Thymus (tissue), 11 donors: ENCODE measurements around the gene WNK2. TPM values are rescaled to one million over a fixed set of nuclear protein-coding genes. Genes with fewer than 3 reads are reported as not detected.
A peak's percentile ranks its signal among the peaks of the same experiment; 100 is the strongest.

ENCODE experiments used
- DNase-seq, 9 donors: peaks; one replicate each; pipeline ENCODE4 v3.0.0-alpha.2; 2013; ENCODE audit warnings: low spot score in 9 of 9, low read depth in 6 of 9, missing footprints in 1 of 9
- H3K27ac ChIP-seq, 2 donors: one replicate each; pipeline ENCODE4 v1.5.1; 2013; ENCODE audit warnings: control low read depth in 1 of 2, low read depth in 1 of 2, low read length in 1 of 2, mild to moderate bottlenecking in 1 of 2, moderate library complexity in 1 of 2
- H3K27me3 ChIP-seq, 2 donors: one replicate each; pipeline ENCODE4 v1.5.1; 2013; ENCODE audit warnings: low read length in 1 of 2; ENCODE audit not compliant: control insufficient read depth in 2 of 2, insufficient read depth in 1 of 2
- H3K36me3 ChIP-seq, 2 donors: one replicate each; pipeline ENCODE4 v1.5.1; 2013; ENCODE audit warnings: low read length in 1 of 2, mild to moderate bottlenecking in 1 of 2, moderate library complexity in 1 of 2; ENCODE audit not compliant: control insufficient read depth in 2 of 2, insufficient read depth in 2 of 2
- H3K4me1 ChIP-seq, 2 donors: one replicate each; pipeline ENCODE4 v1.5.1; 2013; ENCODE audit warnings: low read length in 2 of 2; ENCODE audit not compliant: control insufficient read depth in 2 of 2, insufficient read depth in 2 of 2
- H3K4me3 ChIP-seq, 2 donors: one replicate each; pipeline ENCODE4 v1.5.1; 2013; ENCODE audit warnings: low read length in 2 of 2, control low read depth in 1 of 2, mild to moderate bottlenecking in 1 of 2
- H3K9me3 ChIP-seq, 2 donors: one replicate each; pipeline ENCODE4 v1.5.1; 2013; ENCODE audit warnings: low read length in 1 of 2, mild to moderate bottlenecking in 1 of 2; ENCODE audit not compliant: control insufficient read depth in 2 of 2, insufficient read depth in 1 of 2
- WGBS: extraction: QIAGEN DNeasy Blood & Tissue Kit; methylation state at CpG from one replicate; pipeline ENCODE4 v1.1.7; 2013; 5-methylcytosine and 5-hydroxymethylcytosine counted together
- polyA plus RNA-seq: library from polyadenylated mRNA; stranded (reverse); fragments of 200-250 nt; gene quantifications from one replicate; pipeline ENCODE4 v1.2.3, GENCODE V29; 2013
- total RNA-seq: library from RNA; stranded (reverse); fragments of 120-200 nt; gene quantifications from one replicate; pipeline ENCODE4 v1.2.4, GENCODE V29; 2013
- donor health status: healthy.

Gene WNK2
- total and polyA plus RNA-seq, 2 donors = 9.1 to 12.5 TPM

DNA sequence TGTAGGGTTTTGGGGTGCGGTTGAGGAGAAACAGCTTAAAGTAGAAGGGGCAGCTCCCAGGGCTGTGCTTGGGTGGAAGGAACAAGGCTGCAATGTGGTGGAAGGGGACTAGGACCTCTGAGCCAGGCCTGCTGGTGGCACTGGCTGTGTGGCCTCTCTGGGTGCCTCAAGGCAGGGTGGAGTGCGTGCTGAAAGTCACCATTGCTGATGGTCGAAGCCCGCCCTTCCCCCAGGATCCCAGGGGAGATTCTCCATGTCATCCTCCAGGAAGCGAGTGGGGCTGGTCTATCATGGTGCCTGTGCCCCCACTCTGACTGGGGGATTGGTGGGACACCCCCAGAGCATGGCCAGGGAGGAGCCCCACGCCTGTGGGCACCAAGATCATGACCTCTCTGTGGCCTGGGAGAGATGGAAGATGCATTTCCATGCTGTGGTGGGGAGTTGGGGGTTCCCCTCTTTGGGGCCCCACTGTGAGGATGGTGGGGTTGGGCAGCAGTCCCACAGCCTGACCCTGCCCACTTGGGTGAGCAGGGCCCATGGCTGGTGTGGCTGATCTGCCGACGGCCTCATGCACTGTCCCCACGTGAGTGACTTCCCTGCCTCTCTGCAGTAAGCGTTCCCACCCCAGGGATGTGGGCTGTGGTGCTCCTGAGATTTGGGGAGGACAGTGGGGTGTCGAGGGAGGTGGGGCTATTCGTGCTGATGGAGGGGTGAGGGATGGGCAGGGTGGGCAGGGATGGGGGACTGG is 25.8 kb downstream of the WNK2 start:
- Histone ChIP-seq H3K4me1 (peaks cover 0 to 16% of the 10 kb centered on the region in 2 donors), H3K27ac (no peak overlapping the region), H3K36me3 (no peaks in the 10 kb centered on the region), H3K27me3 (no peaks in the 10 kb centered on the region), H3K9me3 (no peaks in the 10 kb centered on the region), H3K4me3 (no peak overlapping the region)
- WGBS = 89% methylated on average over 12 of the region's 12 CpGs
- no peak for DNase-seq

DNA sequence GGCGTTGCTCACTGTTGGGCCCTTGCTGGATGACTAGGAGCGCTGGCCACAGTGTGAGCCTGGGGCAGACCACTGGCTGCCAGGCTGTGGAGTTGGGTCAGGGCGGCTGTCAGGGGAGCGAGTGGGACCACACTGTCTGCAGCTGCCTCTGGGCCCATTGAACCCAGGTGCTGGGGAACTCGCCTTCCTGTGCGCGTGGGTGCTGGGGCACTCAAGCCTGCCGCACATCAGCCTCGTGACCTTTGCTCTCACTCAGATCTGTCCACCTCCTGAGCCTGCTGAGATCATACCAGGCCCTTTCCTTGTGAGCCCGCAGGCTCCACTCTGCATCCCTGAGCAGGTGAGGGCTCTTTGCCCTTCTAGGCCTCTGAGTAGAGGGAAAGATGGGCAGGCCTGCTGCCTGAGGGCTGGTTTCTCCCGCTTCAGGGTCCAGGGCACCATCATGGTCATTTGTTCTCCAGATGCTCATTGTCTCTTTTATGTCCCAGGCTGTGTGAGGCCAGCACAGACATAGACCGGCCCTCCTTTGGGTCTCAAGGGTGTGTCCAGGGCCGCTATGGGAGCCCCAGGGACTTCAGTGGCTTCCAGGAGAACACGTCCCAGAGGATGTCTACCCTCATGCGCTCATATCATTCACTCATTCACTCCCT is 26.5 kb downstream of the WNK2 start:
- DNase-seq = no peak
- WGBS = 98% methylated on average over 15 of the region's 15 CpGs
- no peak overlapping the region for H3K27ac ChIP-seq

DNA sequence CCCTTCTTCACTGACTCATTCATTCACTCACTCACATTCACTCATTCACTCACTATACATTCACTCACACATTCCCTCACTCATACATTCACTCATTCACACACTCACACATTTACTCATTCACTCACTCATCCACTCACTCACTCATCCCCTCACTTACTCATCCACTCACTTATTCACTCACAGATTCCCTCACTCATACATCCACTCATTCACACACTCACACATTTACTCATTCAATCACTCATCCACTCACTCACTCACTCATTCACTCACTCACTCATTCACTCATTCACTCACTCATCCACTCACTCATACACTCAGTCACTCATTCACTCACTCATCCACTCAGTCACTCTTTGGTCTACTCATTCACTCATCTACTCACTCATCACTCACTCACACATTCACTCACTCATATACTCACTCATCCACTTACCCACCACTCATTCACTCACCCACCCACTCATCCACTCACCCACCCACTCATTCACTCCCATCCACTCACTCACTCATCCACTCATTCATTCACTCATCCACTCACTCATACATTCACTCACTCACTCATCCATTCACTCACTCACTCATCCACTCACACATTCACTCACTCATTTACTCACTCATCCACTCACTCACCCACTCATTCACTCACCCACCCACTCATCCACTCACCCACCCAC is 27.2 kb downstream of the WNK2 start:
- no peak overlapping the region for H3K4me3 ChIP-seq
- H3K4me1 ChIP-seq = peaks cover 0 to 6% of the 10 kb centered on the region in 2 donors
- DNase-seq = no peak
- peaks cover 0 to 4% of the 10 kb centered on the region in 2 donors for H3K9me3 ChIP-seq
- H3K27ac ChIP-seq = no peak overlapping the region
- no peaks in the 10 kb centered on the region for H3K36me3 ChIP-seq
- H3K27me3 ChIP-seq = no peaks in the 10 kb centered on the region

More for the DNA sequence above, 26.5 kb downstream of the WNK2 start:
- Histone ChIP-seq H3K9me3 (peaks cover 0 to 4% of the 10 kb centered on the region in 2 donors), H3K36me3 (no peaks in the 10 kb centered on the region), H3K27me3 (no peaks in the 10 kb centered on the region), H3K4me3 (no peak overlapping the region), H3K4me1 (peaks cover 0 to 10% of the 10 kb centered on the region in 2 donors)

DNA sequence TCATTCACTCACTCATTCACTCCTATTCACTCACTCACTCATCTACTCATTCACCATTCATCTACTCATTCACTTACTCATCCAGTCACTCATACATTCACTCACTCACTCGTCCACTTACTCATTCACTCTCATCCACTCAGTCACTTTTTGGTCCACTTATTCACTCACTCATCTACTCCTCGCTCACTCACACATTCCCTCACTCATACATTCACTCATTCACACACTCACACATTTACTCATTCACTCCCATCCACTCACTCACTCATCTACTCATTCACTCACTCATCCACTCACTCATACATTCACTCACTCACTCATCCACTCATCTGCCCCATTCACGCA is 27.7 kb downstream of the WNK2 start:
- Histone ChIP-seq H3K4me1 (peaks cover 0 to 6% of the 10 kb centered on the region in 2 donors), H3K4me3 (no peak overlapping the region), H3K27me3 (no peaks in the 10 kb centered on the region), H3K9me3 (peaks cover 0 to 4% of the 10 kb centered on the region in 2 donors), H3K27ac (no peak overlapping the region), H3K36me3 (no peaks in the 10 kb centered on the region)
- DNase-seq = no peak
- WGBS = 98% methylated on average over 3 of the region's 3 CpGs

DNA sequence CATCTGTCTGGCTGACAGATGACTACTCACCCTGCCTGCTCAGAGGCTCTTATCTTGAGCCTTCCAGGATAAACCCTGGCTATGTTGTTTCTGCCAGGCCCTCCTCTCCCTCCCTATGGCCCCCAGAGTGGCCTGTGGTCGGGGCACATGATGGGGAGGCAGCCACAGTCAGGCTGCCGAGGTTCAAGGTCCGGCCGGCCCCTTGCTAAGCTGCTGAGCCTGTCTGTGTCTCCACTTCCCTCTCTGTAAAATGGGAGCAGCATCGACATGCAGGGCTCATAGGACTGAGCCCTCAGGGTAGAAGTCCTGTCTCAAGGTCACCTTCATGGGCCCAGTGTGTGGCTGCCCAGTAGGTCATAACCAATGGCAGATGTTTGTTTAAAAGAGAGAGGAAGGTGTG is 28.5 kb downstream of the WNK2 start:
- no peak for DNase-seq
- Histone ChIP-seq H3K27me3 (no peaks in the 10 kb centered on the region), H3K36me3 (no peaks in the 10 kb centered on the region), H3K9me3 (peaks cover 0 to 4% of the 10 kb centered on the region in 2 donors), H3K4me3 (no peak overlapping the region), H3K4me1 (peaks cover 0 to 5% of the 10 kb centered on the region in 2 donors), H3K27ac (no peak overlapping the region)
- WGBS = 90% methylated on average over 5 of the region's 5 CpGs

DNA sequence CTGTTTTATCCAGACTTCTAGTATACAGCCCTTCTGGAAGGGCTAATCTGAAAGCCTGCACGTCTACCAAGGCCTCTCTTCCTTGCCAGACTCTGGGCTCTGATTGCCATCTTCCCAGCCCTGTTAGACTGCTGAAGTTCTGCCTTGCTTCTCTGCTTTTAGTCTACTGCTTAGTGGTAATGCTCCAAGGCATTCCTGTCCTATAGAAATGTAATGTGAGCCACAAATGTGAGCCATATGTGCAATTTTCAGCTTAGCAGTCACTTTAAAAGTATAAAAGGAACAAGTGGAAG is 32.1 kb downstream of the WNK2 start:
- no peak for DNase-seq
- 90% methylated on average over 1 of the region's 1 CpG for WGBS

DNA sequence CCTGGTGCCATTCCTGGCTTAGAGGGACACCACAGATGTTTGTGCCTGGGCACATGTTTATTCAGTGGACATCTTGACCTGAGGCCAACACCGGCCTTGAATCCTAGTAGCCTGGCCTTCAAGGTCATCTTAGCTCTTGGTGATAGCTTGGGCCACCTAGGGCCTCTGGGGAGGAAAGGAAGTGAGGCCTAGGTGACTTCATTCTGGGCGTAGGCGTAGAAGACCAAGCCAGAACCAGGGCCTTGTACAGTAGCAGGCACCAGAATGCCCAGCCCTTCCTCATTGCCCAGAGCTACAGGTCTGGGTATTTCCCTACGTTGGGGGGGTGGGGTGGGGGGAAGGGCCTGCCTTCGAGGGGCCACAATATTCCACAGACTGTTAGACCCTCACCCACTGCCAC is 33.8 kb downstream of the WNK2 start:
- no peak overlapping the region for H3K4me3 ChIP-seq
- WGBS = 93% methylated on average over 5 of the region's 5 CpGs
- no peak overlapping the region for H3K27ac ChIP-seq
- H3K27me3 ChIP-seq = no peaks in the 10 kb centered on the region
- no peak for DNase-seq
- H3K9me3 ChIP-seq = peaks cover 0 to 4% of the 10 kb centered on the region in 2 donors
- no peaks in the 10 kb centered on the region for H3K4me1 ChIP-seq
- H3K36me3 ChIP-seq = no peaks in the 10 kb centered on the region

More for the DNA sequence above, 32.1 kb downstream of the WNK2 start:
- H3K27ac ChIP-seq = peak overlapping the region in 1 of 2 donors; percentile 26
- no peaks in the 10 kb centered on the region for H3K27me3 ChIP-seq
- H3K9me3 ChIP-seq = peaks cover 0 to 4% of the 10 kb centered on the region in 2 donors
- no peaks in the 10 kb centered on the region for H3K4me1 ChIP-seq
- no peaks in the 10 kb centered on the region for H3K36me3 ChIP-seq
- no peak overlapping the region for H3K4me3 ChIP-seq

DNA sequence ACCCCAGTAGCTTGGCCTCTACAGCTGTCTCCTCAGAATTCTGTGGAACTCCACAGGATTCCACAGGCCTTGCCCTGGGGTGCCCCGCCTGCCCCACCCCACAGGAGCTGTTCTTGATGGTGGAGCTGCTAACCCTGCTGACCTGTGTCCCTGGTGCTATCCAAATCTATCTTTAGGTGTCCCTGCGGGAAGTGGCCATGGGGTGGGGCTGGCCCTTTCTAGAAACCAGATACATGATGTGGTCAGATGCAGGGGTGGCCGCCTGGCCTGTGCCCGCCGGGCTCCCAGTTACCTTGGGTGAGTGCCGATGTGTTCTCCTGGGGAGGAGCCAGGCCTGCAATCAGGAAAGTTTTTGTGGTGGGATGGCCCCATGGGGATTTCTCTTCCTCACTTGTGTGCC is 34.2 kb downstream of the WNK2 start:
- 86% methylated on average over 6 of the region's 6 CpGs for WGBS
- peaks cover 0 to 4% of the 10 kb centered on the region in 2 donors for H3K9me3 ChIP-seq
- H3K4me1 ChIP-seq = peaks cover 0 to 2% of the 10 kb centered on the region in 2 donors
- no peak overlapping the region for H3K27ac ChIP-seq
- no peaks in the 10 kb centered on the region for H3K27me3 ChIP-seq
- no peak overlapping the region for H3K4me3 ChIP-seq
- no peaks in the 10 kb centered on the region for H3K36me3 ChIP-seq
- no peak for DNase-seq

DNA sequence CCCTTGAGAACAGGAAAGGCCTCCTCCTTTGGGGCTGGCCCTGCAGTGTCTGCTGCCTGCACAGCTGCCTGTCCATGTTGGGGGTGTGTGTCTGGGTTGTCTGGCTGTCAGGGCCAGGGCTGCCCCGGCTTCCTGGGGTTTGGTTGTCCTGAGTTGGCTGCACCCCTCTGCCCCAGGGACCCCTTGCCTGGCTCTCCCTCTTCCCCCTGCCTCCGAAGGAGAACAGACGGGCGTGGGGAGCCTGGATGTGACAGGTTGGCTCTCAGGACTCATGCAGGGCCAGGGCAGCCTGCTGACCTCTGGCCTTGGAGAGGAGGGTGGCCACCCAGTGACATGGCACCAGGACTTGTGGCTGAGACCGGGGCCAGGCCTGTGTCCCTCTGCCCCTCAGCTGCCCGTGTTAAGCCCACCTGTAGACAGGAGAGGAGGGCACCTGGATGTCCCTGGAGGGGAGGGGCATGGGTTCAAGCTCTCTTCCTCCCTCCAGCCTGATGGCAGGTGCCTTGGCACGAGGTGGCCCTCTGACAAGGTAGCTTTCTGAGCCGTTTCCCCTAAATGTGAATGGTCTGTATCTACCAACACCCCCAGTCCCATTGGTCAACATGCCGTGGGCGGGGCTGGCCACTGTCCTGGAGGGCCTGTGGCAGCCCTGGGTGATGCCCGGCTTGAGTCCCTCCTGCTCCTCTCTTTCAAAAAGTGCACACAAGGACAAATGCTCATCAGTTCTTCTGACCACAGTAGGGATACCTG is 34.9 kb downstream of the WNK2 start:
- WGBS = 89% methylated on average over 11 of the region's 11 CpGs
- no peak for DNase-seq

More for the DNA sequence above, 34.9 kb downstream of the WNK2 start:
- Histone ChIP-seq H3K27me3 (no peaks in the 10 kb centered on the region), H3K4me3 (no peak overlapping the region), H3K4me1 (peaks cover 0 to 7% of the 10 kb centered on the region in 2 donors), H3K9me3 (peaks cover 0 to 4% of the 10 kb centered on the region in 2 donors), H3K27ac (no peak overlapping the region), H3K36me3 (no peaks in the 10 kb centered on the region)
